Measurements from ENCODE around the gene CSMD2. TPM values are rescaled to one million over a fixed set of nuclear protein-coding genes. Genes with fewer than 3 reads are reported as not detected.

CSMD2 gene
- total RNA-seq, 1 experiment from 2014 or later: 13.2 TPM

- TF ChIP-seq NFATC4 (CRISPR knock-in tag; IDR thresholded peaks at IDR 0.05) (no peak), CBFB (CRISPR knock-in tag; IDR thresholded peaks at IDR 0.05; ENCODE audit: low read depth) (no peak), IRF2 (CRISPR knock-in tag; IDR thresholded peaks at IDR 0.05; ENCODE audit: borderline replicate concordance, low read depth) (no peak), CREB1 (CRISPR knock-in tag; IDR thresholded peaks at IDR 0.05) (no peak), E2F1 (CRISPR knock-in tag; IDR thresholded peaks at IDR 0.05) (no peak), ZNF671 (CRISPR knock-in tag; IDR thresholded peaks at IDR 0.05) (no peak)
- TF ChIP-seq, protein P1, sequence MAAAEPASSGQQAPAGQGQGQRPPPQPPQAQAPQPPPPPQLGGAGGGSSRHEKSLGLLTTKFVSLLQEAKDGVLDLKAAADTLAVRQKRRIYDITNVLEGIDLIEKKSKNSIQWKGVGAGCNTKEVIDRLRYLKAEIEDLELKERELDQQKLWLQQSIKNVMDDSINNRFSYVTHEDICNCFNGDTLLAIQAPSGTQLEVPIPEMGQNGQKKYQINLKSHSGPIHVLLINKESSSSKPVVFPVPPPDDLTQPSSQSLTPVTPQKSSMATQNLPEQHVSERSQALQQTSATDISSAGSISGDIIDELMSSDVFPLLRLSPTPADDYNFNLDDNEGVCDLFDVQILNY (CRISPR knock-in tag; IDR thresholded peaks at IDR 0.05): no peak
Observed at GRCh38 chr1:33955096-33955495, 209.9 kb downstream of the CSMD2 start (continued).

DNA sequence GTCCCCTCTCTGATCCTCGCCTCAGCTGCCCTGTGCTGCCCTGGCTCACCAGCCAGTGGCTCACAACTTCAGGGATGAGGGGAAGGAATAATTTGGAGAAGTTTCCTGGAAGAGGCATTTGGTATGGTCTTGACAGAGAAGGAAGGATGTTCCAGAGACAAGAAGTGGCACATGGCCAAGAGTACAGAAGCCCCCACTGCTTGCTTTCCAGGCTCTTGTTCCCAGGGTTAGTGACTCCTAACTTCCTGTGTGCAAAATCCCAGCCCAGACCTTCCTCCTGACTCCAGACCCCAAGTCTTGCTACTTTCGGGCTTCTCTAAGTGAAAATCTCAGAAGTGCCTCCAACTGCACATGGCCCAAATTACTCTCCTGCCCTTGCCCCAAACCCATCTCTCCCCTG lies 215.5 kb downstream of the CSMD2 start:
- POLR2A ChIA-PET: no interaction called here

DNA sequence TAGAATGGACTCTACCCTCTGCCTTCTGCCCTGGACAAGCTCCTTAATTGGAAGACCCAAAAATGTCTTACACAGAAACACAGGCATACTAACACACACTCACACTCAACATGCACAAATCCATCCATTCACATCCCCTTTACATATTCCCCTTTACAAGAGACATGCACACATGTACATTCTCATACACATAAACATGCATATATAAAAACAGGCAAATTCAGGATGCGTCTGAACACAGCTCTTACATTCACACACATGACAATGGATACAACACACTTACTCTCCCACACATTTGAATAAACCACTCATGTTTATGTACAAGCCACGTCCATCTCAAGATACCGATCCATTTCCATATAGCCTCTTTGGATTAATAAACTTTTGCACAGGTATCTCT lies 216.7 kb downstream of the CSMD2 start:
- H3K36me3 Mint-ChIP-seq: no peaks in the 10 kb centered on the region
- H3K27me3 Mint-ChIP-seq (ENCODE audit: low read depth): no peaks in the 10 kb centered on the region
- ATAC-seq (no peak), DNase-seq (ENCODE audit: low spot score) (no peak)
- no peaks in the 10 kb centered on the region for H3K4me1 Mint-ChIP-seq
- H3K4me3 Mint-ChIP-seq: no peak overlapping the region
- CTCF ChIA-PET: no interaction called here
- H3K27ac Mint-ChIP-seq: no peak overlapping the region
- H3K9me3 Mint-ChIP-seq: no peaks in the 10 kb centered on the region
- POLR2A ChIA-PET: no interaction called here
- no peak for TF ChIP-seq JAZF1 (CRISPR knock-in tag; IDR thresholded peaks at IDR 0.05)
- TF ChIP-seq SOX15 (CRISPR knock-in tag; IDR thresholded peaks at IDR 0.05): no peak
- TF ChIP-seq, protein P2, sequence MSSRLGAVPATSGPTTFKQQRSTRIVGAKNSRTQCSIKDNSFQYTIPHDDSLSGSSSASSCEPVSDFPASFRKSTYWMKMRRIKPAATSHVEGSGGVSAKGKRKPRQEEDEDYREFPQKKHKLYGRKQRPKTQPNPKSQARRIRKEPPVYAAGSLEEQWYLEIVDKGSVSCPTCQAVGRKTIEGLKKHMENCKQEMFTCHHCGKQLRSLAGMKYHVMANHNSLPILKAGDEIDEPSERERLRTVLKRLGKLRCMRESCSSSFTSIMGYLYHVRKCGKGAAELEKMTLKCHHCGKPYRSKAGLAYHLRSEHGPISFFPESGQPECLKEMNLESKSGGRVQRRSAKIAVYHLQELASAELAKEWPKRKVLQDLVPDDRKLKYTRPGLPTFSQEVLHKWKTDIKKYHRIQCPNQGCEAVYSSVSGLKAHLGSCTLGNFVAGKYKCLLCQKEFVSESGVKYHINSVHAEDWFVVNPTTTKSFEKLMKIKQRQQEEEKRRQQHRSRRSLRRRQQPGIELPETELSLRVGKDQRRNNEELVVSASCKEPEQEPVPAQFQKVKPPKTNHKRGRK (CRISPR knock-in tag; IDR thresholded peaks at IDR 0.05; ENCODE audit: borderline replicate concordance): no peak
- no peak for TF ChIP-seq EMX1 (CRISPR knock-in tag; IDR thresholded peaks at IDR 0.05)
- TF ChIP-seq, protein P3, sequence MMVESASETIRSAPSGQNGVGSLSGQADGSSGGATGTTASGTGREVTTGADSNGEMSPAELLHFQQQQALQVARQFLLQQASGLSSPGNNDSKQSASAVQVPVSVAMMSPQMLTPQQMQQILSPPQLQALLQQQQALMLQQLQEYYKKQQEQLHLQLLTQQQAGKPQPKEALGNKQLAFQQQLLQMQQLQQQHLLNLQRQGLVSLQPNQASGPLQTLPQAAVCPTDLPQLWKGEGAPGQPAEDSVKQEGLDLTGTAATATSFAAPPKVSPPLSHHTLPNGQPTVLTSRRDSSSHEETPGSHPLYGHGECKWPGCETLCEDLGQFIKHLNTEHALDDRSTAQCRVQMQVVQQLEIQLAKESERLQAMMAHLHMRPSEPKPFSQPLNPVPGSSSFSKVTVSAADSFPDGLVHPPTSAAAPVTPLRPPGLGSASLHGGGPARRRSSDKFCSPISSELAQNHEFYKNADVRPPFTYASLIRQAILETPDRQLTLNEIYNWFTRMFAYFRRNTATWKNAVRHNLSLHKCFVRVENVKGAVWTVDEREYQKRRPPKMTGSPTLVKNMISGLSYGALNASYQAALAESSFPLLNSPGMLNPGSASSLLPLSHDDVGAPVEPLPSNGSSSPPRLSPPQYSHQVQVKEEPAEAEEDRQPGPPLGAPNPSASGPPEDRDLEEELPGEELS (CRISPR knock-in tag; IDR thresholded peaks at IDR 0.05): no peak
- TF ChIP-seq, protein P4, sequence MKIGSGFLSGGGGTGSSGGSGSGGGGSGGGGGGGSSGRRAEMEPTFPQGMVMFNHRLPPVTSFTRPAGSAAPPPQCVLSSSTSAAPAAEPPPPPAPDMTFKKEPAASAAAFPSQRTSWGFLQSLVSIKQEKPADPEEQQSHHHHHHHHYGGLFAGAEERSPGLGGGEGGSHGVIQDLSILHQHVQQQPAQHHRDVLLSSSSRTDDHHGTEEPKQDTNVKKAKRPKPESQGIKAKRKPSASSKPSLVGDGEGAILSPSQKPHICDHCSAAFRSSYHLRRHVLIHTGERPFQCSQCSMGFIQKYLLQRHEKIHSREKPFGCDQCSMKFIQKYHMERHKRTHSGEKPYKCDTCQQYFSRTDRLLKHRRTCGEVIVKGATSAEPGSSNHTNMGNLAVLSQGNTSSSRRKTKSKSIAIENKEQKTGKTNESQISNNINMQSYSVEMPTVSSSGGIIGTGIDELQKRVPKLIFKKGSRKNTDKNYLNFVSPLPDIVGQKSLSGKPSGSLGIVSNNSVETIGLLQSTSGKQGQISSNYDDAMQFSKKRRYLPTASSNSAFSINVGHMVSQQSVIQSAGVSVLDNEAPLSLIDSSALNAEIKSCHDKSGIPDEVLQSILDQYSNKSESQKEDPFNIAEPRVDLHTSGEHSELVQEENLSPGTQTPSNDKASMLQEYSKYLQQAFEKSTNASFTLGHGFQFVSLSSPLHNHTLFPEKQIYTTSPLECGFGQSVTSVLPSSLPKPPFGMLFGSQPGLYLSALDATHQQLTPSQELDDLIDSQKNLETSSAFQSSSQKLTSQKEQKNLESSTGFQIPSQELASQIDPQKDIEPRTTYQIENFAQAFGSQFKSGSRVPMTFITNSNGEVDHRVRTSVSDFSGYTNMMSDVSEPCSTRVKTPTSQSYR (CRISPR knock-in tag; IDR thresholded peaks at IDR 0.05): no peak
- no peak for TF ChIP-seq IRF2 (CRISPR knock-in tag; IDR thresholded peaks at IDR 0.05; ENCODE audit: borderline replicate concordance, low read depth)
- no peak for TF ChIP-seq CBFB (CRISPR knock-in tag; IDR thresholded peaks at IDR 0.05; ENCODE audit: low read depth)
- TF ChIP-seq GTF2I (CRISPR knock-in tag; conservative IDR thresholded peaks at IDR 0.05): no peak
- TF ChIP-seq, protein P1 (CRISPR knock-in tag; IDR thresholded peaks at IDR 0.05): no peak
- no peak for TF ChIP-seq CDX4 (CRISPR knock-in tag; IDR thresholded peaks at IDR 0.05; ENCODE audit: borderline replicate concordance)
- no peak for TF ChIP-seq ZNF317 (CRISPR knock-in tag; IDR thresholded peaks at IDR 0.05; ENCODE audit: borderline replicate concordance, low read depth)
- TF ChIP-seq TCF7 (CRISPR knock-in tag; IDR thresholded peaks at IDR 0.05; ENCODE audit: low read depth): no peak
- no peak for TF ChIP-seq NFYB (CRISPR knock-in tag; conservative IDR thresholded peaks at IDR 0.05; ENCODE audit: low read depth)

More for the DNA sequence above, 215.5 kb downstream of the CSMD2 start:
- H3K27ac Mint-ChIP-seq: no peak overlapping the region
- no peaks in the 10 kb centered on the region for H3K27me3 Mint-ChIP-seq (ENCODE audit: low read depth)
- no peak for DNase-seq (ENCODE audit: low spot score)
- no peak overlapping the region for H3K4me3 Mint-ChIP-seq
- H3K4me1 Mint-ChIP-seq: no peaks in the 10 kb centered on the region
- CTCF ChIA-PET: no interaction called here
- no peak for ATAC-seq
- H3K9me3 Mint-ChIP-seq: no peaks in the 10 kb centered on the region
- TF ChIP-seq ATF6 (CRISPR knock-in tag; IDR thresholded peaks at IDR 0.05) (no peak), RELA (CRISPR knock-in tag; IDR thresholded peaks at IDR 0.05; ENCODE audit: borderline replicate concordance) (no peak), ZNF317 (CRISPR knock-in tag; IDR thresholded peaks at IDR 0.05; ENCODE audit: borderline replicate concordance, low read depth) (no peak)
- H3K36me3 Mint-ChIP-seq: no peaks in the 10 kb centered on the region

Measured in WTC11 (cell line).